K562 (cell line): ENCODE results near the gene MAGI3. TPM values are rescaled to one million over a fixed set of nuclear protein-coding genes. Genes with fewer than 3 reads are reported as not detected.

Experiments
- ATAC-seq: fragments of 200-7000 bp; cut with Tn5 transposase; 3 replicates; pipeline ENCODE4 v1.9.1; 2020; ENCODE audit warnings: moderate library complexity
- BruUV-seq: library from RNA; stranded (reverse); fragments of 400-500 nt; replicated peaks from 2 replicates; lab custom pipeline; 2021; lab: Mats Ljungman, UMichigan
- CTCF ChIA-PET: fragments of 300-600 bp; formaldehyde crosslinking; extraction: SDS; loops from one replicate; lab custom pipeline; 2021; ENCODE audit warnings: low intra/inter-chr PET ratio; lab: Yijun Ruan, JAX
- POLR2A ChIA-PET: fragments of 300-600, 350-650 bp; sonication (Branson Sonifier 250); formaldehyde crosslinking; extraction: SDS; loops from one replicate; lab custom pipeline; 2021; ENCODE audit warnings: antibody characterized with exemption, inconsistent platforms; lab: Yijun Ruan, JAX
- DNase-seq, 4 experiments: peaks; one replicate each; pipeline versions ENCODE4 v3.0.0 to v3.0.0-alpha.2; 2011 to 2018; ENCODE audit warnings: low spot score in 3 of 4, mixed read lengths in 3 of 4; ENCODE audit errors: extremely low read depth in 1 of 4
- FAIRE-seq: peaks from 2 replicates; lab custom pipeline; 2011; peaks lifted over from hg19 to GRCh38; lab: Jason Lieb, UNC
- H2AFZ ChIP-seq: 2 replicates; pipeline ENCODE4 v1.6.0; 2011; ENCODE audit warnings: low read depth, low read length, control low read depth, inconsistent platforms
- H3K27ac ChIP-seq: fragments of 200-600 bp; 3 replicates; pipeline ENCODE4 v1.8.0; 2011; ENCODE audit warnings: low read depth, mild to moderate bottlenecking, control low read depth, inconsistent platforms, low read length, moderate library complexity, mixed read lengths; ENCODE audit errors: extremely low read depth
- H3K27me3 ChIP-seq, 2 experiments: fragments of 300-600 bp in 1 of 2; 2 replicates in 1 of 2; 3 replicates in 1 of 2; pipeline versions ENCODE4 v1.6.0 to v1.8.0; 2011; ENCODE audit warnings: inconsistent platforms in 2 of 2, low read length in 2 of 2, mild to moderate bottlenecking in 1 of 2, mixed read lengths in 1 of 2, moderate library complexity in 1 of 2; ENCODE audit not compliant: control insufficient read depth in 2 of 2, insufficient read depth in 2 of 2
- H3K36me3 ChIP-seq: fragments of 300-600 bp; 3 replicates; pipeline ENCODE4 v1.8.0; 2011; ENCODE audit warnings: mild to moderate bottlenecking, low read length, inconsistent platforms; ENCODE audit not compliant: control insufficient read depth, insufficient read depth
- H3K4me1 ChIP-seq, 2 experiments: fragments of 200-600 bp in 1 of 2; replicated peaks in 1 of 2; 2 replicates in 1 of 2; 3 replicates in 1 of 2; pipeline versions ENCODE4 v1.5.1 to v1.8.0; 2011; ENCODE audit warnings: inconsistent platforms in 2 of 2, low read length in 2 of 2, mild to moderate bottlenecking in 1 of 2, mixed read lengths in 1 of 2, moderate library complexity in 1 of 2; ENCODE audit not compliant: control insufficient read depth in 2 of 2, insufficient read depth in 2 of 2
- H3K4me2 ChIP-seq: 2 replicates; pipeline ENCODE4 v1.6.1; 2011; ENCODE audit warnings: low read length, control low read depth, inconsistent platforms, mixed read lengths; ENCODE audit not compliant: insufficient read depth
- H3K4me3 ChIP-seq: fragments of 200-600 bp; sonication (generic), shearing (Covaris generic); 2 replicates; pipeline ENCODE4 v1.5.1; 2016; ENCODE audit warnings: control low read depth, inconsistent platforms
- H3K79me2 ChIP-seq: fragments of 200-600 bp; 3 replicates; pipeline ENCODE4 v1.8.0; 2011; ENCODE audit warnings: low read length, inconsistent platforms; ENCODE audit not compliant: control insufficient read depth, insufficient read depth
- H3K9ac ChIP-seq, 2 experiments: 2 replicates each; pipeline versions ENCODE4 v1.6.0 to v1.6.1; 2011; ENCODE audit warnings: low read depth in 2 of 2, low read length in 2 of 2, control low read depth in 1 of 2, inconsistent platforms in 1 of 2, mild to moderate bottlenecking in 1 of 2, mixed read lengths in 1 of 2; ENCODE audit not compliant: insufficient read depth in 1 of 2
- H3K9me1 ChIP-seq: one replicate; pipeline ENCODE4 v1.6.0; 2011; ENCODE audit warnings: inconsistent platforms, mild to moderate bottlenecking, low read length, moderate library complexity; ENCODE audit not compliant: control insufficient read depth, insufficient read depth
- H3K9me3 ChIP-seq: replicated peaks from 2 replicates; pipeline ENCODE4 v1.5.1; 2011; ENCODE audit warnings: low read depth, low read length, inconsistent platforms; ENCODE audit not compliant: control insufficient read depth, insufficient read depth
- H4K20me1 ChIP-seq: replicated peaks from 2 replicates; pipeline ENCODE4 v1.6.1; 2011; ENCODE audit warnings: low read length, inconsistent platforms, mixed read lengths; ENCODE audit not compliant: control insufficient read depth, insufficient read depth
- KDM4B ChIP-seq, 2 experiments: fragments of 450-650 bp in 1 of 2; sonication (generic) in 1 of 2; IDR thresholded peaks; 2 replicates each; pipeline ENCODE4 v1.6.1; 2016 to 2017; ENCODE audit warnings: borderline replicate concordance in 2 of 2, antibody characterized with exemption in 1 of 2, low read depth in 1 of 2, mild to moderate bottlenecking in 1 of 2
- MEF2A ChIP-seq: IDR thresholded peaks from 2 replicates; pipeline ENCODE4 v1.6.1; 2011; ENCODE audit warnings: low read depth, mild to moderate bottlenecking, low read length, moderate library complexity; ENCODE audit not compliant: control insufficient read depth
- WGBS: fragments of 100-300 bp; shearing (Covaris generic); methylation state at CpG from one replicate; pipeline ENCODE4 v1.1.6; 2016; ENCODE audit warnings: low coverage, mixed read lengths; ENCODE audit not compliant: insufficient coverage; ENCODE audit errors: missing lambda C conversion rate; 5-methylcytosine and 5-hydroxymethylcytosine counted together
- in situ Hi-C: fragments of 300-500 bp; cut with MboI; formaldehyde crosslinking; loops from 4 replicates; pipeline ENCODE4 v1.15.0; 2018; ENCODE audit warnings: inconsistent platforms, mixed read lengths
- intact Hi-C: fragments of 100-400 bp; cut with micrococcal nuclease; formaldehyde crosslinking; loops from 2 replicates; pipeline ENCODE4 v1.14.2; 2022
- polyA plus RNA-seq, 8 experiments: library from polyadenylated mRNA; depleted of rRNA in 4 of 8; stranded (reverse) in 5 of 8; unstranded in 3 of 8; fragments of >200 nt; fragmentation: Nextera tagmentation in 2 of 8; fragmentation: Illumina TruSeq in 1 of 8; extraction: Ambion mirVana in 2 of 8; extraction: Trizol in 1 of 8; gene quantifications; 2 replicates each; pipeline versions ENCODE4 v1.2.1 to v1.2.3, GENCODE V29; 2011 to 2014; ENCODE audit warnings: inconsistent platforms in 1 of 8, missing spikeins in 1 of 8
- total RNA-seq, 7 experiments: library from RNA; depleted of rRNA in 6 of 7; stranded (reverse); fragments of >200 nt in 6 of 7; fragmentation: Illumina TruSeq in 2 of 7; extraction: Trizol in 2 of 7; gene quantifications; 2 replicates each; pipeline versions ENCODE4 v1.2.1 to v1.2.3, GENCODE V29; 2011 to 2021; ENCODE audit warnings: low replicate concordance in 1 of 7
- TF ChIP-seq, protein P1 (sequence below), 2 experiments: fragments of 450-650 bp; formaldehyde crosslinking in 1 of 2; IDR thresholded peaks; 2 replicates each; pipeline versions ENCODE4 v1.4.0 to v1.6.1; 2014 to 2020; ENCODE audit warnings: mild to moderate bottlenecking in 2 of 2, borderline replicate concordance in 1 of 2, low read depth in 1 of 2
- TF ChIP-seq, protein P2 (sequence below), 2 experiments: fragments of 450-650 bp in 1 of 2; sonication (generic) in 1 of 2; formaldehyde crosslinking; conservative IDR thresholded peaks; 2 replicates each; pipeline versions ENCODE4 v1.4.0 to v1.8.1; 2020 to 2022; ENCODE audit warnings: mild to moderate bottlenecking in 1 of 2, missing genetic modification reagents in 1 of 2

MAGI3 gene
- total and polyA plus RNA-seq, 9 of the 15 experiments (the other 6 are each of a cell fraction or from before 2014, with no cell fraction given): 1.0 to 8.6 (median 5.5) TPM

- no peak for TF ChIP-seq MEF2A
These were observed 300.9 kb downstream of the MAGI3 start (continued) for GRCh38 chr1:113691184-113691583.

- CTCF ChIA-PET: interaction anchor here (1.0 kb wide), 1 partner anchor 10 kb away, joined by 3 read pairs; no protein-coding TSS in a partner anchor
- intact Hi-C loops: loop anchor here (5.0 kb wide), 1 partner anchor 65 kb away; the partner anchor contains the start of gene PHTF1
- no peaks in the 10 kb centered on the region for H3K9me1 ChIP-seq
- no peak overlapping the region for H3K9ac ChIP-seq
- BruUV-seq: no TSS peak
- peaks cover 3% of the 10 kb centered on the region for H3K36me3 ChIP-seq
- POLR2A ChIA-PET: interaction anchor here (1.4 to 1.5 kb wide), 2 partner anchors 8 to 10 kb away, joined by 5 to 6 read pairs; no protein-coding TSS in a partner anchor
- no peak overlapping the region for H3K4me2 ChIP-seq
- no peaks in the 10 kb centered on the region for H3K27me3 ChIP-seq
- H3K4me3 ChIP-seq: no peak overlapping the region
- H2AFZ ChIP-seq: no peak overlapping the region
- peaks cover 0 to 11% of the 10 kb centered on the region in 2 experiments; a peak in 2 of 5 replicates for H3K4me1 ChIP-seq
- ATAC-seq: no peak
- H4K20me1 ChIP-seq: no peaks in the 10 kb centered on the region
- WGBS: 46% methylated on average over 2 of the region's 2 CpGs
- no peak for FAIRE-seq
- no peak for DNase-seq
- in situ Hi-C loops: no loop called here
- H3K79me2 ChIP-seq: no peaks in the 10 kb centered on the region
- H3K9me3 ChIP-seq: peaks cover 9% of the 10 kb centered on the region
- no peak overlapping the region for H3K27ac ChIP-seq
- TF ChIP-seq, protein P1, sequence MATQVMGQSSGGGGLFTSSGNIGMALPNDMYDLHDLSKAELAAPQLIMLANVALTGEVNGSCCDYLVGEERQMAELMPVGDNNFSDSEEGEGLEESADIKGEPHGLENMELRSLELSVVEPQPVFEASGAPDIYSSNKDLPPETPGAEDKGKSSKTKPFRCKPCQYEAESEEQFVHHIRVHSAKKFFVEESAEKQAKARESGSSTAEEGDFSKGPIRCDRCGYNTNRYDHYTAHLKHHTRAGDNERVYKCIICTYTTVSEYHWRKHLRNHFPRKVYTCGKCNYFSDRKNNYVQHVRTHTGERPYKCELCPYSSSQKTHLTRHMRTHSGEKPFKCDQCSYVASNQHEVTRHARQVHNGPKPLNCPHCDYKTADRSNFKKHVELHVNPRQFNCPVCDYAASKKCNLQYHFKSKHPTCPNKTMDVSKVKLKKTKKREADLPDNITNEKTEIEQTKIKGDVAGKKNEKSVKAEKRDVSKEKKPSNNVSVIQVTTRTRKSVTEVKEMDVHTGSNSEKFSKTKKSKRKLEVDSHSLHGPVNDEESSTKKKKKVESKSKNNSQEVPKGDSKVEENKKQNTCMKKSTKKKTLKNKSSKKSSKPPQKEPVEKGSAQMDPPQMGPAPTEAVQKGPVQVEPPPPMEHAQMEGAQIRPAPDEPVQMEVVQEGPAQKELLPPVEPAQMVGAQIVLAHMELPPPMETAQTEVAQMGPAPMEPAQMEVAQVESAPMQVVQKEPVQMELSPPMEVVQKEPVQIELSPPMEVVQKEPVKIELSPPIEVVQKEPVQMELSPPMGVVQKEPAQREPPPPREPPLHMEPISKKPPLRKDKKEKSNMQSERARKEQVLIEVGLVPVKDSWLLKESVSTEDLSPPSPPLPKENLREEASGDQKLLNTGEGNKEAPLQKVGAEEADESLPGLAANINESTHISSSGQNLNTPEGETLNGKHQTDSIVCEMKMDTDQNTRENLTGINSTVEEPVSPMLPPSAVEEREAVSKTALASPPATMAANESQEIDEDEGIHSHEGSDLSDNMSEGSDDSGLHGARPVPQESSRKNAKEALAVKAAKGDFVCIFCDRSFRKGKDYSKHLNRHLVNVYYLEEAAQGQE (IDR thresholded peaks at IDR 0.05; ENCODE audit: borderline replicate concordance): no peak
- TF ChIP-seq, protein P1 (CRISPR knock-in tag; IDR thresholded peaks at IDR 0.05; ENCODE audit: low read depth): no peak
- TF ChIP-seq, protein P2, sequence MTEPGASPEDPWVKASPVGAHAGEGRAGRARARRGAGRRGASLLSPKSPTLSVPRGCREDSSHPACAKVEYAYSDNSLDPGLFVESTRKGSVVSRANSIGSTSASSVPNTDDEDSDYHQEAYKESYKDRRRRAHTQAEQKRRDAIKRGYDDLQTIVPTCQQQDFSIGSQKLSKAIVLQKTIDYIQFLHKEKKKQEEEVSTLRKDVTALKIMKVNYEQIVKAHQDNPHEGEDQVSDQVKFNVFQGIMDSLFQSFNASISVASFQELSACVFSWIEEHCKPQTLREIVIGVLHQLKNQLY (CRISPR knock-in tag; conservative IDR thresholded peaks at IDR 0.05): no peak
- no peak for TF ChIP-seq KDM4B (IDR thresholded peaks at IDR 0.05; ENCODE audit: borderline replicate concordance in 2 of 2, low read depth in 1 of 2)
These were observed 302.0 kb downstream of the MAGI3 start for GRCh38 chr1:113692342-113692741.
